Thymus (tissue), 11 donors: ENCODE data around the gene ZNF43. TPM values are rescaled to one million over a fixed set of nuclear protein-coding genes. Genes with fewer than 3 reads are reported as not detected.
A peak's percentile ranks its signal among the peaks of the same experiment; 100 is the strongest.
"Not testable (repeated sequence)": the region's sequence is repeated elsewhere in the genome, so short reads cannot be mapped to it uniquely, and the experiment has no call there.

Experiments used
- DNase-seq, 9 donors: peaks; one replicate each; pipeline ENCODE4 v3.0.0-alpha.2; 2013; ENCODE audit warnings: low spot score in 9 of 9, low read depth in 6 of 9, missing footprints in 1 of 9
- H3K27ac ChIP-seq, 2 donors: one replicate each; pipeline ENCODE4 v1.5.1; 2013; ENCODE audit warnings: control low read depth in 1 of 2, low read depth in 1 of 2, low read length in 1 of 2, mild to moderate bottlenecking in 1 of 2, moderate library complexity in 1 of 2
- H3K27me3 ChIP-seq, 2 donors: one replicate each; pipeline ENCODE4 v1.5.1; 2013; ENCODE audit warnings: low read length in 1 of 2; ENCODE audit not compliant: control insufficient read depth in 2 of 2, insufficient read depth in 1 of 2
- H3K36me3 ChIP-seq, 2 donors: one replicate each; pipeline ENCODE4 v1.5.1; 2013; ENCODE audit warnings: low read length in 1 of 2, mild to moderate bottlenecking in 1 of 2, moderate library complexity in 1 of 2; ENCODE audit not compliant: control insufficient read depth in 2 of 2, insufficient read depth in 2 of 2
- H3K4me1 ChIP-seq, 2 donors: one replicate each; pipeline ENCODE4 v1.5.1; 2013; ENCODE audit warnings: low read length in 2 of 2; ENCODE audit not compliant: control insufficient read depth in 2 of 2, insufficient read depth in 2 of 2
- H3K4me3 ChIP-seq, 2 donors: one replicate each; pipeline ENCODE4 v1.5.1; 2013; ENCODE audit warnings: low read length in 2 of 2, control low read depth in 1 of 2, mild to moderate bottlenecking in 1 of 2
- H3K9me3 ChIP-seq, 2 donors: one replicate each; pipeline ENCODE4 v1.5.1; 2013; ENCODE audit warnings: low read length in 1 of 2, mild to moderate bottlenecking in 1 of 2; ENCODE audit not compliant: control insufficient read depth in 2 of 2, insufficient read depth in 1 of 2
- WGBS: extraction: QIAGEN DNeasy Blood & Tissue Kit; methylation state at CpG from one replicate; pipeline ENCODE4 v1.1.7; 2013; 5-methylcytosine and 5-hydroxymethylcytosine counted together
- polyA plus RNA-seq: library from polyadenylated mRNA; stranded (reverse); fragments of 200-250 nt; gene quantifications from one replicate; pipeline ENCODE4 v1.2.3, GENCODE V29; 2013
- total RNA-seq: library from RNA; stranded (reverse); fragments of 120-200 nt; gene quantifications from one replicate; pipeline ENCODE4 v1.2.4, GENCODE V29; 2013
- donor health status: healthy.

The ZNF43 gene
- total and polyA plus RNA-seq, 2 donors: 14.1 to 21.0 TPM

DNA sequence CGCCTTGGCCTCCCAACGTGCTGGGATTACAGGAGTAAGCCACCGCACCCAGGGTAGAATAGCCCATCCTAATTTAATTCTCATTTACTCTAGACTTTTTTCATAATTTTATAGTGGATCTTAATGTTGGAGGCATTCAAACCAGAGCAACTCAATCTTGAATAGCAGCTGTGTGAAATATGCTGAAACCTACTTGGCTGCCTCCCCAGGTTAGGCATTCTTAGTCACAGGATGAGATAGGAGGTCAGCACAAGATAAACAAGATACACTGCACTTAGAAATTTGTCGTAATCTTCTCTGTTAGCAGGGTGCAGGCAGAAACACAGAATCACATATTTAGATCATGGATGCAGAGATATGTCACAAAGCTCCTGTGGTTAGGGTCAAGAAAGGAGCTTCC lies 2.7 kb upstream of the ZNF43 start:
- peaks cover 30 to 42% of the 10 kb centered on the region in 2 donors for H3K36me3 ChIP-seq
- no peak overlapping the region for H3K27ac ChIP-seq
- no peak for DNase-seq
- peaks cover 4 to 6% of the 10 kb centered on the region in 2 donors for H3K4me1 ChIP-seq
- H3K9me3 ChIP-seq: peaks cover 1 to 12% of the 10 kb centered on the region in 2 donors
- 98% methylated on average over 4 of the region's 4 CpGs for WGBS
- no peak overlapping the region for H3K4me3 ChIP-seq
- no peaks in the 10 kb centered on the region for H3K27me3 ChIP-seq

- DNase-seq: peak in 2 of 9 donors; percentile 7 to 24
- Histone ChIP-seq H3K36me3 (peaks cover 6 to 15% of the 10 kb centered on the region in 2 donors), H3K27ac (peak overlapping the region; percentile 94 to 98), H3K4me3 (peak overlapping the region; percentile 74 to 90), H3K27me3 (no peaks in the 10 kb centered on the region), H3K4me1 (peaks cover 4 to 6% of the 10 kb centered on the region in 2 donors), H3K9me3 (peaks cover 1 to 19% of the 10 kb centered on the region in 2 donors)
- 9% methylated on average over 23 of the region's 23 CpGs for whole genome bisulfite sequencing
Measured at GRCh38 chr19:21835429-21835809, 563 bp downstream of the ZNF43 start.

DNA sequence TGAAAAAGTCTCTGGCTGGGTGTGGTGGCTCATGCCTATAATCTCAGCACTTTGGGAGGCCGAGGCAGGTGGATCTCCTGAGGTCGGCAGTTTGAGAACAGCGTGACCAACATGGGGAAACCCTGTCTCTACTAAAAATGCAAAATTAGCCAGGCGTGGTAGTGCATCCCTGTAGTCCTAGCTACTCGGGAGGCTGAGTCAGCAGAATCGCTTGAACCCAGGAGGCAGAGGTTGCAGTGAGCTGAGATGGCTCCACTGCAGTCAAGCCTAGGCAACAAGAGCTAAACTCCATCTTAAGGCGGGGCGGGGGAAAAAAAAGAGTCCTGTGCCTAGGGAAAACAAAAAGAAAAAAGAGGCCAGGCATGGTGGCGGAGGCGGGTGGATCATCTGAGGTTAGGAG lies 2.2 kb downstream of the ZNF43 start:
- no peak overlapping the region for H3K4me3 ChIP-seq
- no peak overlapping the region for H3K27ac ChIP-seq
- H3K36me3 ChIP-seq: peaks cover 2 to 7% of the 10 kb centered on the region in 2 donors
- 98% methylated on average over 10 of the region's 10 CpGs for WGBS
- DNase-seq: no peak
- H3K27me3 ChIP-seq: no peaks in the 10 kb centered on the region
- peaks cover 3 to 23% of the 10 kb centered on the region in 2 donors for H3K9me3 ChIP-seq
- peaks cover 4 to 6% of the 10 kb centered on the region in 2 donors for H3K4me1 ChIP-seq

DNA sequence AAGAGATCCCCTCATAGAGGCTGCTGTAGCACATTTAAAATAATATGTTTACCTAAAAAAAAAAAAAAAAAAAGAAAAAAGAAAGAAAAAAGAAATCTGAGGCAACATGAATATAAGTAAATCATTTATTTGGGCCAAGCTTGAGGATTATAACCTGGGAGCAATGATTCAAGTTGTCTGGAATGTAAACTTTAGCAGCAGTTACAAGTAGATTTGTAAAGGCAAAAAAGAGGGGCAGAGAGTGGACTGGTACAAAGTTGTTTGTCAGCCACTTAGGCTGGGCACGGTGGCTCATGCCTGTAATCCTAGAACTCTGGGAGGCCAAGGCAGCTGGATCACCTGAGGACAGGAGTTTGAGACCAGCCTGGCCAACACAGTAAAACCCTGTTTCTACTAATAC lies 11.3 kb downstream of the ZNF43 start:
- no peak for DNase-seq

DNA sequence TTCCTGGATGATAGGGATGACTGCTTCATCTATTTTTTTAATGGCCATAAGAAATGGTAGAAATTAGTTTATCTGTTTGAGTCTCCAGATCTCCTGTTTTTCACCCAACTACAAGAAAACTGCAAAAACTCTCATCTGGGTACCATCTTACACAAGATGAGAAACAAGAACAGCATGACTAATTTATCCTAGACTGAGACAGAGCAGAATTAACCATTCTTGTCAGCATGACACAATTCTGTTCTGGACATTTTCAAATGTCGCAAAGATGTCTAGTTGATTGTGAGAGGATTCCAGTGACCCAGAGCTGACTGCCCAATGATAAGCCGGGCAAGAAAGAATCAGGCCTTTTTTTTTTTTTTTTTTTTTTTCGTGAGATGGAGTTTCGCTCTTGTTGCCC lies 12.8 kb downstream of the ZNF43 start:
- Histone ChIP-seq H3K9me3 (peaks cover 10 to 22% of the 10 kb centered on the region in 2 donors), H3K27ac (no peak overlapping the region), H3K36me3 (peaks cover 10 to 28% of the 10 kb centered on the region in 2 donors), H3K4me3 (no peak overlapping the region), H3K27me3 (no peaks in the 10 kb centered on the region), H3K4me1 (no peaks in the 10 kb centered on the region)
- WGBS: 99% methylated on average over 4 of the region's 4 CpGs
- no peak for DNase-seq

More for the DNA sequence above, 11.3 kb downstream of the ZNF43 start:
- Histone ChIP-seq H3K36me3 (peaks cover 11 to 26% of the 10 kb centered on the region in 2 donors), H3K27ac (no peak overlapping the region), H3K4me3 (no peak overlapping the region), H3K4me1 (no peaks in the 10 kb centered on the region), H3K9me3 (peaks cover 8 to 22% of the 10 kb centered on the region in 2 donors), H3K27me3 (no peaks in the 10 kb centered on the region)
- 98% methylated on average over 1 of the region's 1 CpG for whole genome bisulfite sequencing

GRCh38 chr19:21812448-21812847 lies 23.5 kb downstream of the ZNF43 start:
- peaks cover 48 to 50% of the 10 kb centered on the region in 2 donors for H3K36me3 ChIP-seq
- H3K4me3 ChIP-seq: no peak overlapping the region
- H3K4me1 ChIP-seq: no peaks in the 10 kb centered on the region
- no peak overlapping the region for H3K27ac ChIP-seq
- no peak for DNase-seq
- peaks cover 35 to 37% of the 10 kb centered on the region in 2 donors for H3K9me3 ChIP-seq
- 98% methylated on average over 4 of the region's 4 CpGs for WGBS
- no peaks in the 10 kb centered on the region for H3K27me3 ChIP-seq

- H3K9me3 ChIP-seq: peaks cover 13 to 21% of the 10 kb centered on the region in 2 donors
- H3K4me3 ChIP-seq, H3K27ac ChIP-seq, H3K4me1 ChIP-seq, DNase-seq, H3K27me3 ChIP-seq: not testable (repeated sequence)
- WGBS: 98% methylated on average over 3 of the region's 3 CpGs
- peaks cover 23 to 28% of the 10 kb centered on the region in 2 donors for H3K36me3 ChIP-seq
Measured at GRCh38 chr19:21808400-21809000, 27.5 kb downstream of the ZNF43 start.

DNA sequence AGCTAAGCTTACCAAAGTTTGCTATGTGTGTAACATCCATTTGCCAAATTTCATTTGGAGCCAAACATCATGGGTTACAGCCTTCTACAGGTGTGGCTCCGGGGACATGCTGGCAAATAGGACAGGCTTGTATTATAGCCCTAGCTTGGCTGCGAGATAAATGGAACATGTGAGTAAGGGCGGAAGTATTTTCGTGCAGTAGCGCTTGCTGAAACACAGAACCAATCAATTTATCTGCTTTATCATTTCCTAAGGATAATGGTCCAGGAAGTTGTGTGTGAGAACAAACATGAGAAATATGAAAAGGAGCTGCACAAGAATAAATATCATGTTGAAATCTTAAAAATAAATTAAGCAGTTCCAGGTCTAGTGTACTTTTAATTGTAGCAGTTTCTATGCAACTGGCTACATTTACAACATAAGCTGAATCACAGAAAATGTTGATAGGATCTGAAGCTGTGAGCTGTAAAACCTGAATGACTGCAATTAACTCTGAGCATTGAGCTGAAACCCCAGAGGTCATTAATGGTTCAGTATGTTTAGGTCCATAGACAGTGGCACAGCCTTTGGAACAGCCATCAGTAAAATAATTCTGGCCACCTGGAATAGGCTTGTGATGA lies 46.4 kb downstream of the ZNF43 start:
- no peaks in the 10 kb centered on the region for H3K27me3 ChIP-seq
- H3K4me1 ChIP-seq: no peaks in the 10 kb centered on the region
- WGBS: 89% methylated on average over 5 of the region's 5 CpGs
- no peaks in the 10 kb centered on the region for H3K36me3 ChIP-seq
- peaks cover 1 to 4% of the 10 kb centered on the region in 2 donors for H3K9me3 ChIP-seq
- no peak for DNase-seq
- no peak overlapping the region for H3K27ac ChIP-seq
- H3K4me3 ChIP-seq: no peak overlapping the region

- no peak overlapping the region for H3K4me3 ChIP-seq
- no peaks in the 10 kb centered on the region for H3K27me3 ChIP-seq
- H3K9me3 ChIP-seq: peaks cover 1 to 4% of the 10 kb centered on the region in 2 donors
- no peaks in the 10 kb centered on the region for H3K36me3 ChIP-seq
- H3K27ac ChIP-seq: no peak overlapping the region
- DNase-seq: no peak
- no peaks in the 10 kb centered on the region for H3K4me1 ChIP-seq
- 95% methylated on average over 3 of the region's 3 CpGs for WGBS
Measured at GRCh38 chr19:21786936-21787335, 49.0 kb downstream of the ZNF43 start.
